Sigmoid colon (tissue), 4 donors: ENCODE data around the gene PCDH15.

Experiments used
- CTCF ChIP-seq, 4 experiments: fragments of 450-650 bp in 3 of 4; fragments of 200-600 bp in 1 of 4; IDR thresholded peaks; one replicate each; pipeline ENCODE4 v1.5.1; 2016 to 2019; ENCODE audit warnings: antibody characterized with exemption in 4 of 4, mild to moderate bottlenecking in 3 of 4, moderate library complexity in 2 of 4
- POLR2A ChIP-seq, 2 donors: fragments of 450-650 bp; IDR thresholded peaks; one replicate each; pipeline ENCODE4 v1.6.1; 2016; ENCODE audit warnings: antibody characterized with exemption in 2 of 2, mild to moderate bottlenecking in 2 of 2, moderate library complexity in 2 of 2
- POLR2AphosphoS5 ChIP-seq, 4 donors: sonication (generic); formaldehyde crosslinking; IDR thresholded peaks; one replicate each; pipeline ENCODE4 v1.6.1; 2017; ENCODE audit warnings: antibody characterized with exemption in 4 of 4

DNA sequence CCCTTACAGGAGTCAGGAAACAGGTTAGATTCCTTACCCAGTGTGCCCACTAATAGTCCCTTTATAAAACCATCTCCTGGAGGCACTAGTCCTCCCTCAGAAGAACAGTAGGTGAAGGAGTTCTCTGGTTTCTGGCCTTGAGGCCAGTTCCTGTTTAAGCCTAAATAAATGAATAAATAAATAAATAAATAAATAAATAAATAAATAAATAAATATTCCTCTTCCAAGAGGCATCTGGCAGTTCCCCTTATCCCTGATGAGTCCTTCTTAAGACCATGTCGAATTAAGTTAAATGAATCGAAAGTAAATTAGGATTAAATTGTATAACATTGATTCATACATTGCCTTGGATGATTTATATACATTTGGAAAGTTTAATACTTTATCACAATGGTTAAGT, 223.3 kb downstream of the PCDH15 start:
- TF ChIP-seq CTCF (IDR thresholded peaks at IDR 0.05) (no peak), POLR2A (IDR thresholded peaks at IDR 0.05) (no peak), POLR2AphosphoS5 (IDR thresholded peaks at IDR 0.05) (no peak)
